Hepatocyte (in vitro differentiated cells): Measurements from ENCODE around the gene MACF1. TPM values are rescaled to one million over a fixed set of nuclear protein-coding genes. Genes with fewer than 3 reads are reported as not detected.
"Not testable (repeated sequence)": the region's sequence is repeated elsewhere in the genome, so short reads cannot be mapped to it uniquely, and the experiment has no call there.

ENCODE experiments used
- DNase-seq: peaks from one replicate; pipeline ENCODE4 v3.0.0-alpha.2; 2016; ENCODE audit warnings: low spot score
- H2AFZ ChIP-seq: fragments of 200-600 bp; sonication (generic); 2 replicates; pipeline ENCODE4 v1.6.0; 2016; ENCODE audit warnings: antibody characterized with exemption, mild to moderate bottlenecking
- H3K27ac ChIP-seq: fragments of 200-600 bp; sonication (generic); 2 replicates; pipeline ENCODE4 v1.5.1; 2016; ENCODE audit warnings: mild to moderate bottlenecking
- H3K27me3 ChIP-seq: fragments of 200-600 bp; sonication (generic); 2 replicates; pipeline ENCODE4 v1.6.1; 2016
- H3K36me3 ChIP-seq: fragments of 200-600 bp; sonication (generic); replicated peaks from 2 replicates; pipeline ENCODE4 v1.5.1; 2016; ENCODE audit warnings: low read depth; ENCODE audit not compliant: insufficient read depth
- H3K4me1 ChIP-seq: fragments of 200-600 bp; sonication (generic); 2 replicates; pipeline ENCODE4 v1.5.1; 2016; ENCODE audit warnings: mild to moderate bottlenecking, moderate library complexity; ENCODE audit not compliant: insufficient read depth
- H3K4me2 ChIP-seq: fragments of 200-600 bp; sonication (generic); 2 replicates; pipeline ENCODE4 v1.6.0; 2016
- H3K4me3 ChIP-seq: fragments of 200-600 bp; sonication (generic); 2 replicates; pipeline ENCODE4 v1.5.1; 2016; ENCODE audit warnings: mild to moderate bottlenecking
- H3K79me2 ChIP-seq: fragments of 200-600 bp; sonication (generic); 2 replicates; pipeline ENCODE4 v1.6.0; 2017; ENCODE audit warnings: mild to moderate bottlenecking
- H3K9me2 ChIP-seq: fragments of 200-600 bp; sonication (generic); replicated peaks from 2 replicates; pipeline ENCODE4 v1.6.0; 2017; ENCODE audit warnings: mild to moderate bottlenecking; ENCODE audit not compliant: insufficient read depth
- H3K9me3 ChIP-seq: fragments of 200-600 bp; sonication (generic); 2 replicates; pipeline ENCODE4 v1.5.1; 2016; ENCODE audit warnings: low read depth, mild to moderate bottlenecking
- H4K20me1 ChIP-seq: fragments of 200-600 bp; sonication (generic); 2 replicates; pipeline ENCODE4 v1.6.0; 2016; ENCODE audit warnings: mild to moderate bottlenecking; ENCODE audit not compliant: insufficient read depth, poor library complexity, severe bottlenecking
- EZH2 ChIP-seq: fragments of 200-600 bp; sonication (generic); IDR thresholded peaks from 2 replicates; pipeline ENCODE4 v1.6.1; 2016; ENCODE audit warnings: antibody characterized with exemption, mild to moderate bottlenecking, borderline replicate concordance
- EZH2phosphoT487 ChIP-seq: fragments of 200-600 bp; sonication (generic); IDR thresholded peaks from one replicate; pipeline ENCODE4 v1.6.1; 2018; ENCODE audit warnings: antibody characterized with exemption, mild to moderate bottlenecking, low read depth, moderate library complexity; ENCODE audit not compliant: unreplicated experiment, severe bottlenecking
- WGBS: methylation state at CpG from one replicate; pipeline ENCODE4 v1.1.6; 2016; ENCODE audit warnings: low lambda C conversion rate; ENCODE audit errors: missing lambda C conversion rate; 5-methylcytosine and 5-hydroxymethylcytosine counted together
- polyA plus RNA-seq: library from polyadenylated mRNA; unstranded; fragments of >200 nt; fragmentation: Nextera tagmentation; extraction: Ambion mirVana; gene quantifications from 2 replicates; pipeline ENCODE4 v1.2.1, GENCODE V29; 2016
- total RNA-seq: library from RNA; depleted of rRNA; stranded (reverse); fragments of >200 nt; gene quantifications from 2 replicates; pipeline ENCODE4 v1.2.3, GENCODE V29; 2014
- TF ChIP-seq, protein P1 (sequence below): fragments of 200-600 bp; sonication (generic); IDR thresholded peaks from 2 replicates; pipeline ENCODE4 v1.5.1; 2016; ENCODE audit warnings: antibody characterized with exemption, mild to moderate bottlenecking; ENCODE audit not compliant: poor library complexity

MACF1 gene
- total and polyA plus RNA-seq, 2 experiments from 2014 or later: 47.1 to 136 TPM

DNA sequence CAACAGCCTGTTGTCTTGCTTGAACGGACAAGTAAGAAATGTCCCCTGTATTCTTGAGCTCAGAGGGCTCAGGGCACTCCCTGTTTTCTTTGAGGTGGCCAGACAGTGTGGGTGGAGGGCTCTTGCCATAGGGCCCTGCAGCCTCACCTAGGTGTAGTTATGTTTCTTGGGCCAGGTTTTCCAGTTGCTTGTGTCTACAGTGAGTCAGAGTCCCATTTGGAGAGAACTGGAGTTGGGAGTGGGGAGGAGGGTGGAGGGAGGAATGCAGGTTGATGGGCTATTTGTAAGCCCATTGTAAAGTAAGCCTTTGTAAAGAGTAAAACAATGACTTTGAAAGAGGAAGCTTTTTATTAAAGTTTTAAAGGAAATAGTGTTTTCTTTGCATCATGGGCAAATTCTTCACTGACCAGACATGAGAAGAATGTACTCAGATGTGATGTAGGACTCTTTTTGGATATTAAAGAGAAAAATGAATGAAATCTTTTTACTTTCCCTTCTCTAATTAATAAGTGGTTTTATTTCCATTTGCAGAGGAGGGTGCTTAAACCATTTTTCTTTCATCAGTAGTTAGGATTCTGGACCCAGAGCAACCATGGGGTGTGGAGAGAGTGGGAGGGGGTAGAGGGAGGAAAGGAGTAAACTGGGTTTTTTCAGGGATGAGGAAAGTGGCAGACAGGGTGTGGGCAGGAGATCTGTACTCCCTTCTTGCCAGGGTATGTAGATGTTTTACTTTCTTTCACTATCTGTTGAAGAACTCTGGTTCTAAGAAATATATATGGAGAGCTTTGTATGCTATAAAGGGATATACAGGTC is 45.1 kb upstream of the MACF1 start:
- peak overlapping the region; percentile 71 for H3K4me2 ChIP-seq
- no peak overlapping the region for H2AFZ ChIP-seq
- TF ChIP-seq, protein P1, sequence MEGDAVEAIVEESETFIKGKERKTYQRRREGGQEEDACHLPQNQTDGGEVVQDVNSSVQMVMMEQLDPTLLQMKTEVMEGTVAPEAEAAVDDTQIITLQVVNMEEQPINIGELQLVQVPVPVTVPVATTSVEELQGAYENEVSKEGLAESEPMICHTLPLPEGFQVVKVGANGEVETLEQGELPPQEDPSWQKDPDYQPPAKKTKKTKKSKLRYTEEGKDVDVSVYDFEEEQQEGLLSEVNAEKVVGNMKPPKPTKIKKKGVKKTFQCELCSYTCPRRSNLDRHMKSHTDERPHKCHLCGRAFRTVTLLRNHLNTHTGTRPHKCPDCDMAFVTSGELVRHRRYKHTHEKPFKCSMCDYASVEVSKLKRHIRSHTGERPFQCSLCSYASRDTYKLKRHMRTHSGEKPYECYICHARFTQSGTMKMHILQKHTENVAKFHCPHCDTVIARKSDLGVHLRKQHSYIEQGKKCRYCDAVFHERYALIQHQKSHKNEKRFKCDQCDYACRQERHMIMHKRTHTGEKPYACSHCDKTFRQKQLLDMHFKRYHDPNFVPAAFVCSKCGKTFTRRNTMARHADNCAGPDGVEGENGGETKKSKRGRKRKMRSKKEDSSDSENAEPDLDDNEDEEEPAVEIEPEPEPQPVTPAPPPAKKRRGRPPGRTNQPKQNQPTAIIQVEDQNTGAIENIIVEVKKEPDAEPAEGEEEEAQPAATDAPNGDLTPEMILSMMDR: no peak
- TF ChIP-seq EZH2: no peak
- no peaks in the 10 kb centered on the region for H3K9me3 ChIP-seq
- WGBS: 44% methylated on average over 1 of the region's 1 CpG
- H3K36me3 ChIP-seq: no peaks in the 10 kb centered on the region
- H3K27ac ChIP-seq: peak overlapping the region; percentile 97
- no peak overlapping the region for H3K4me3 ChIP-seq
- H4K20me1 ChIP-seq: no peaks in the 10 kb centered on the region
- no peaks in the 10 kb centered on the region for H3K27me3 ChIP-seq
- H3K4me1 ChIP-seq: peaks cover 28% of the 10 kb centered on the region
- peaks cover 72% of the 10 kb centered on the region for H3K79me2 ChIP-seq
- no peaks in the 10 kb centered on the region for H3K9me2 ChIP-seq
- DNase-seq: peak; percentile 77

DNA sequence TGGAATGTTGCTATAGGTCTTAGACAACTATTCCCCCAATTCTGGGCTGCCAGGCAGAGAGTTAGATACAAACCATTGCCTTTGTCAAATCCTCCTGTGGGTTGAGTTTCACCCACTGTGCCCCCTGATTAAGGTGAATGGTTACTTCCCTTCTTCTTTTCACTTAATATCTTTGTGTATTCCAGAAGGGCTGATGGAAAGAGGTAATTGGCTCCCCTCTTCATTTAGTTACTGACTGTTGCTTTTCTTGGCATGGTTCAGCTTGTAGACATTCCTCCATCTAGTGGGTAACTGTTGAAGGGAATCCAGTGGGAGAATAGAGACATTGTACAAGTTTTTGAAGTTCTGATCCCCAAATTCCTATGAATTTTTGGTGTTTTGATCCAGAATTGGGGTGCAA is 43.8 kb upstream of the MACF1 start:
- Histone ChIP-seq H3K27me3 (no peaks in the 10 kb centered on the region), H3K4me1 (peaks cover 22% of the 10 kb centered on the region), H3K9me2 (no peaks in the 10 kb centered on the region), H2AFZ (no peak overlapping the region), H3K79me2 (peaks cover 71% of the 10 kb centered on the region), H3K4me2 (peak overlapping the region; percentile 71), H3K36me3 (no peaks in the 10 kb centered on the region), H3K4me3 (no peak overlapping the region), H4K20me1 (no peaks in the 10 kb centered on the region), H3K27ac (peak overlapping the region; percentile 97), H3K9me3 (no peaks in the 10 kb centered on the region)
- TF ChIP-seq, protein P1: no peak
- TF ChIP-seq EZH2phosphoT487 (no peak), EZH2 (no peak)
- DNase-seq: no peak

DNA sequence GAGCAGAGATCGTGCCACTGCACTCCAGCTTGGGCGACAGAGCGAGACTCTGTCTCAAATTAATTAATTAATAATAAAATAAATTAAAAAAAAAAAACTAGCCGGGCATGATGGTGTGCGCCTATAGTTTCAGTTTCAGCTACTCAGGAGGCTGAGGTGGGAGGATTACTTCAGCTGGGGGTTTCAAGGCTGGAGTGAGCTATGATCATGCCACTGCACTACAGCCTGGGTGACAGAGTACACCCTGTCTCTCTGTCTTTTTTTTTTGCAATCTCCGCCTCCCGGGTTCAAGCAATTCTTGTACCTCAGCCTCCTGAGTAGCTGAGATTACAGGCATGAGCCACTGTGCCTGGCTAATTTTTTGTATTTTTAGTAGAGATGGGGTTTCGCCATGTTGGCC is 42.7 kb upstream of the MACF1 start:
- not testable (repeated sequence) for H3K27me3 ChIP-seq, DNase-seq, H4K20me1 ChIP-seq, H3K4me2 ChIP-seq, H3K9me2 ChIP-seq, H2AFZ ChIP-seq, H3K27ac ChIP-seq, H3K9me3 ChIP-seq, H3K36me3 ChIP-seq, H3K4me3 ChIP-seq
- H3K4me1 ChIP-seq: peaks cover 22% of the 10 kb centered on the region
- 94% methylated on average over 8 of the region's 8 CpGs for WGBS
- H3K79me2 ChIP-seq: peaks cover 75% of the 10 kb centered on the region

DNA sequence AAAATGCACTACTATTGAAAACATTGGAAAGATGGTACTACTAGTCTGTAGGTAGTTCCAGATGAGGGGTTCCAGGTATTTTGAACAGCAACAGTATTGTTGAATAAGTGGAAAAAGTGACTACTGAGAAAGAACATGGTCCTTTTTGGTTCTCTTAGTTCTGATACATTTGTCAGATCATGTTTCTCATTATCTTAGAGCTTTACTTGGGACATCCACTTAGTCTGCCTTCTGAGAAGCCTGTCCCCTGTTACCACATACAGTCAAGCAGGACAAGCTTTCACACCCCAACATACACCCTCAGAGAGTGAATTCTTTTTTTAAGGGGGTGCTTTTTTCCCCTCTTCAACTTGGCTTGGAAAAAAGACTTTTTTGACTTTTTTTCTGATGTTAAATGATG is 41.0 kb upstream of the MACF1 start:
- H3K4me1 ChIP-seq: peaks cover 13% of the 10 kb centered on the region
- TF ChIP-seq, protein P1: no peak
- no peak for TF ChIP-seq EZH2phosphoT487
- no peak for TF ChIP-seq EZH2
- no peak for DNase-seq
- no peaks in the 10 kb centered on the region for H3K9me3 ChIP-seq
- H3K9me2 ChIP-seq: no peaks in the 10 kb centered on the region
- no peak overlapping the region for H3K27ac ChIP-seq
- no peaks in the 10 kb centered on the region for H3K36me3 ChIP-seq
- H3K4me2 ChIP-seq: no peak overlapping the region
- H4K20me1 ChIP-seq: no peaks in the 10 kb centered on the region
- H3K4me3 ChIP-seq: no peak overlapping the region
- H3K27me3 ChIP-seq: no peaks in the 10 kb centered on the region
- H2AFZ ChIP-seq: no peak overlapping the region
- H3K79me2 ChIP-seq: peaks cover 80% of the 10 kb centered on the region
